SU-DHL-6 (cell line): ENCODE results near the gene SF3A1.

ENCODE experiments used
- H2AFZ ChIP-seq: fragments of 200-600 bp; sonication (generic); 2 replicates; pipeline ENCODE4 v1.6.1; 2014; ENCODE audit warnings: low read depth, mild to moderate bottlenecking, moderate library complexity, mixed read lengths, antibody characterized with exemption, low read length; ENCODE audit not compliant: severe bottlenecking
- H3F3A ChIP-seq: fragments of 200-600 bp; shearing (Covaris generic); 2 replicates; pipeline ENCODE4 v1.6.0; 2016; ENCODE audit warnings: antibody characterized with exemption, mild to moderate bottlenecking; ENCODE audit not compliant: insufficient read depth
- H3K27ac ChIP-seq: fragments of 200-600 bp; sonication (generic); 2 replicates; pipeline ENCODE4 v1.5.1; 2016; ENCODE audit warnings: low read depth, mild to moderate bottlenecking, low read length, moderate library complexity, mixed read lengths
- H3K27me3 ChIP-seq: fragments of 200-600 bp; sonication (generic), shearing (Covaris generic); 2 replicates; pipeline ENCODE4 v1.6.0; 2014; ENCODE audit warnings: mild to moderate bottlenecking, low read length
- H3K36me3 ChIP-seq: fragments of 200-600 bp; sonication (generic); 2 replicates; pipeline ENCODE4 v1.6.1; 2014; ENCODE audit warnings: mild to moderate bottlenecking, low read length, mixed read lengths
- H3K4me2 ChIP-seq: fragments of 300-600, 200-600 bp; shearing (Covaris generic), sonication (generic); 2 replicates; pipeline ENCODE4 v1.6.0; 2014; ENCODE audit warnings: low read length, low read depth, mild to moderate bottlenecking; ENCODE audit not compliant: poor library complexity, severe bottlenecking
- H3K4me3 ChIP-seq: fragments of 200-600 bp; sonication (generic); 2 replicates; pipeline ENCODE4 v1.5.1; 2014; ENCODE audit warnings: antibody characterized with exemption, low read length, mild to moderate bottlenecking, mixed read lengths; ENCODE audit not compliant: insufficient read depth, poor library complexity, severe bottlenecking
- H3K79me2 ChIP-seq: fragments of 200-600 bp; sonication (generic); 2 replicates; pipeline ENCODE4 v1.6.1; 2014; ENCODE audit warnings: mild to moderate bottlenecking, low read length, moderate library complexity; ENCODE audit not compliant: insufficient read depth
- H3K9ac ChIP-seq: fragments of 200-600 bp; sonication (generic); 2 replicates; pipeline ENCODE4 v1.7.0; 2014; ENCODE audit warnings: mild to moderate bottlenecking, low read length
- H3K9me2 ChIP-seq: fragments of 200-600 bp; sonication (generic); replicated peaks from 2 replicates; pipeline ENCODE4 v1.6.1; 2014; ENCODE audit warnings: low read length; ENCODE audit not compliant: insufficient read depth
- H3K9me3 ChIP-seq: fragments of 200-600 bp; sonication (generic); 2 replicates; pipeline ENCODE4 v1.6.1; 2014; ENCODE audit warnings: low read length, mixed read lengths; ENCODE audit not compliant: insufficient read depth
- H4K20me1 ChIP-seq: fragments of 200-600 bp; sonication (generic); 2 replicates; pipeline ENCODE4 v1.6.1; 2014; ENCODE audit warnings: low read depth, mild to moderate bottlenecking, antibody characterized with exemption, low read length, moderate library complexity, mixed read lengths
- CTCF ChIP-seq: fragments of 200-600 bp; sonication (generic); IDR thresholded peaks from one replicate; pipeline ENCODE4 v1.5.1; 2017; ENCODE audit warnings: antibody characterized with exemption, mild to moderate bottlenecking, low read length, moderate library complexity; ENCODE audit not compliant: insufficient read depth, poor library complexity, severe bottlenecking
- EZH2phosphoT487 ChIP-seq: fragments of 200-600 bp; sonication (generic), shearing (Covaris generic); conservative IDR thresholded peaks from 2 replicates; pipeline ENCODE4 v1.6.1; 2018; ENCODE audit warnings: mild to moderate bottlenecking, antibody characterized with exemption, low read length, moderate library complexity, mixed read lengths

SF3A1 gene

GRCh38 chr22:30292069-30292970 lies 64.4 kb downstream of the SF3A1 start:
- H3K36me3 ChIP-seq = no peaks in the 10 kb centered on the region

DNA sequence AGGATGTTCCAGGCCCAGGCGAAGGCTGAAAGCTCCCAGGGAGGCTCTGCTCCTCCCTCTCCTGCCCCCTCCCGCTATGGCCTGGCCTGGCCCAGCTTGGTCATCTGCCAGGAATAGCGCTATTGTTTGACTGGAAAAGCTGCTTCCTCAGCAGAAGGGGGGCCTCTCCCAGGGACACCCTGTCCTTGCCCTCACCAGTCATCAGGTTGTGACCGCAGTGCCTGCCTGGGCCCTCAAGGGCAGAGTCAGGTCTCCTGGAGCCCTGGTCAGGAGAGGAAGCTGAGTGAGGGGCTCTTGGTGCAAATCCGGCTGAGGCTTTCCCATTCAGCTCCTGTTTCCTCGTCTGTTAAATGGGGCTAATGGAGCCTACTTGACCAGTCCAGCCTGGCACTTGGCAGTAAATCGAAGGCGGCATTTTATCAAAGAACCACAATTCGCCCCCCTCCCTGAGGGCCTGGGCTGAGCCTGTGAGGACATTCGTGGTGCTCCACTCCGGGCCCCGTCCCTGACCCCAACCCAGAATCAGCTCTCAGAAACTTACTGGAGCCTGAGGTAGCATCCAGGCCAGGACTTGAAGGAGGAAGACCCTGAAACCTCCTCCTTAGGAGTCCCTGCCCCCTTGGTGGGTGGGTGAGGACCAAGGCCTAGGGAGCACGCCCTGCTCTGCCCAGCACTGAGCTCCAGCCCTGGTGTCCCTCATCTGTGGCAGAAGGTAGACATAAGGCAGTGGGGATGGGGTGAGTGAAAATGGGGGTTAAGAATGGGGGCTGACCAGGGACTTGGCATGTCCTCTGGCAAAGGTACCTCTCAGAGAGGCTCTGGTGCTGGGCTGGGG lies 65.4 kb downstream of the SF3A1 start:
- TF ChIP-seq CTCF = no peak
- no peak for TF ChIP-seq EZH2phosphoT487
- no peaks in the 10 kb centered on the region for H3K27me3 ChIP-seq
- no peaks in the 10 kb centered on the region for H3K9me2 ChIP-seq
- no peaks in the 10 kb centered on the region for H4K20me1 ChIP-seq
- H3F3A ChIP-seq = peaks cover 5% of the 10 kb centered on the region; the same call in 1 of the 2 replicates
- no peak overlapping the region for H3K9ac ChIP-seq
- no peaks in the 10 kb centered on the region for H3K79me2 ChIP-seq
- no peak overlapping the region for H3K4me3 ChIP-seq
- H3K27ac ChIP-seq = no peak overlapping the region
- no peak overlapping the region for H3K4me2 ChIP-seq
- H2AFZ ChIP-seq = no peak overlapping the region
- no peaks in the 10 kb centered on the region for H3K36me3 ChIP-seq
- H3K9me3 ChIP-seq = no peaks in the 10 kb centered on the region

More at GRCh38 chr22:30292069-30292970, 64.4 kb downstream of the SF3A1 start:
- Histone ChIP-seq H3K4me2 (no peak overlapping the region), H3K9ac (no peak overlapping the region), H3K27ac (no peak overlapping the region), H4K20me1 (no peaks in the 10 kb centered on the region), H3K4me3 (no peak overlapping the region), H3K27me3 (no peaks in the 10 kb centered on the region), H3K9me2 (no peaks in the 10 kb centered on the region), H3F3A (peaks cover 5% of the 10 kb centered on the region; the same call in 1 of the 2 replicates), H3K79me2 (no peaks in the 10 kb centered on the region), H2AFZ (no peak overlapping the region), H3K9me3 (no peaks in the 10 kb centered on the region)
- no peak for TF ChIP-seq EZH2phosphoT487
- no peak for TF ChIP-seq CTCF

GRCh38 chr22:30290342-30291057 lies 66.2 kb downstream of the SF3A1 start:
- no peaks in the 10 kb centered on the region for H3K27me3 ChIP-seq
- no peak overlapping the region for H3K9ac ChIP-seq
- H3K79me2 ChIP-seq = no peaks in the 10 kb centered on the region
- no peak overlapping the region for H3K27ac ChIP-seq
- no peaks in the 10 kb centered on the region for H4K20me1 ChIP-seq
- H3K4me3 ChIP-seq = no peak overlapping the region
- TF ChIP-seq EZH2phosphoT487 (no peak), CTCF (no peak)
- no peaks in the 10 kb centered on the region for H3K9me3 ChIP-seq
- no peak overlapping the region for H2AFZ ChIP-seq
- no peak overlapping the region for H3K4me2 ChIP-seq
- H3F3A ChIP-seq = peaks cover 5% of the 10 kb centered on the region; the same call in 1 of the 2 replicates
- no peaks in the 10 kb centered on the region for H3K9me2 ChIP-seq
- no peaks in the 10 kb centered on the region for H3K36me3 ChIP-seq
